CD4-positive, alpha-beta T cell treated with Interleukin-12 subunit alpha and Interleukin-12 subunit beta, for 1 hour (primary cell): ENCODE results near the gene MINDY4.

ENCODE experiments used
- DNase-seq: peaks from one replicate; pipeline ENCODE4 v3.0.0-alpha.2; 2020

The MINDY4 gene

DNA sequence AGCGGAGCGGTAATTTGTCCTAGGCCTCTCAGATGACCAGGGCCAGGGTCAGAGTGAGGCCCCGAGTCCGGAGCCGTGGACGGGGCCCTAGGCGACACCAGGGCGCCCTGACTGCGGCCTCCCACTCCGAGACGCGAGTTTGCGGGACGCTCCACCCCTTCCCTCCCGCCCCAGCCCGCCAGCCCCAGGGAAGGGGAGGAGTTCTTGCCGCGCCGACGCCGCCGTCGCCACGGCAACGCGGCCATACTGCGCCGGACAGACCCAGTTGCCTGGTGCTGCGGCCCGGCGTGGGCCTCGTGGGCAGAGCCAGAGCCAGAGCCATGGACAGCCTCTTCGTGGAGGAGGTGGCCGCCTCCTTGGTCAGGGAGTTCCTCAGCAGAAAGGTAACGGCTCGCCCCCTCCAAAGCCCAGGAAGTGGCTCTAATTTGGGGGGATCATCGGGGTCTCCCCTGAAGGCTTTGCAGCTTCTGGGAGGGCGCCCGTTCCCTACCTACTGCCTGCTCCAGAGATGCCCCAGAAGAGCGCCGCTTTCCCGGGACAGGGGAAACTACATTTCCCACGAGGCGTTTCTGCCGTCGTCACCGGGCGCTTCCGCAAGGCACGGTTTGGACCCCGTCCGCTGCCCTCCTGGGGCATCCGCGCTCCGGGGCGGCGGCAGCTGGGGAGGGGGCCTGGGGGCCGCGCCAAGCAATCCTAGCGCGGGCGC is at the start of gene MINDY4:
TSS of gene MINDY4 (plus strand) at position 244 of the 706 bp plus-strand sequence. CDS start at position 321, 77 bp downstream.
- DNase-seq: peak; percentile 74

DNA sequence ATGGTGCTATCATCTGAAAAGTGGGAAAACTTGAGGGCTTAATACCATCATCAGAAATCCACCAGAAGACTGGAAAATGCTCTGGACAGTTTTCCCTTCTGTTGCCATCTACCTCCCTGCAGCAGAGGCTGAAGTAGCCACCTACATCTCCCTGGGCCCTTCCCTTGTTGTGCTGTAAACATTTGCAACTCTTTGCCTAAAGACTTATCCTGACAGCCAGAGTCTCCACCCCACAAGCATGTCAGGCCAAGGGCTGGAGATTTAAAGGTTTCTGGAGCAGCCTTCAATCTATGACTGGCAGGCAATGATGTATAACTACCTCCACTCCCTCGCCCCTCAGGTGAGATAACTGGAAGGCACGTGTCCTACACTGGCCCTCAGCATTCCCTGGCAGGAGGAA is 49.0 kb upstream of the MINDY4 start:
- no peak for DNase-seq

DNA sequence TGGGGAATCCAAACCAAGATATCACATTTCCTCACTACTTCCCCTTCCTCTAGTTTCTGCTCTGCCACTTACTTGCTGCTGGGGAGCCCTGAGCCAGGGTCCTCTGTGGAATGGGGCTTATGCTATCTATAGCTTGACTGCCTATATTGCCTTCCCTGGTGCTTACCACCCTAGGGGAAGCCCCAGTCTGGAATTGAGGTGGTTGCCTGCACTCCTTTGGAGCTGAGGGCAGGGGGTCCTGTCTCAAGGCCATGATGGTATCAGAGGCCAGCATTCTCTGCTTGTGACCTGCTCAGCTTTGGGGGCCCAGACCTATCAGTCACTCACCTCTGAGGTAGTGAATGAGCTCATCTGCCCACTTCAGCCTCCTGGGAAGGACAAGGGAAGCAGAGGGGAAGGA is 48.5 kb upstream of the MINDY4 start:
- no peak for DNase-seq

DNA sequence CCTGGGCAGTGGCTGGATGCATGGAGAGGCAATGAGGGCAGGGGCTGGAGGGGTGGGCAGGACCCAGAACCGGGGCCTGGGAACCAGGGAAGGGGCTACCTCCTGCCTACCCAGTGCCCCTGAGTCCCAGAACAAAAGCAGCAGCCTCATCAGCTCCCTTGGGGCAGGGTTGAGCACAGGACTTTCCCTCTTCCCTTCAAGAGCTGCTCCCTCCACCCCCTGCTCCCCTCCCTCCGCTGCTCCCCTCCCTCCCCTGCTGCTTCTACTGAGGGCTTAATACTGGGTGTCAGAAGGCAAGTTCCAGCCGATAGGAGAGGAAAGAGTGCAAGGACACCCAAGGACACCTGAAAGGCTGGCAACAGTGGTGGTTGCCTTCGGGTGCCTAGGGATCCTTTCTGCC is 47.4 kb upstream of the MINDY4 start:
- DNase-seq: no peak

DNA sequence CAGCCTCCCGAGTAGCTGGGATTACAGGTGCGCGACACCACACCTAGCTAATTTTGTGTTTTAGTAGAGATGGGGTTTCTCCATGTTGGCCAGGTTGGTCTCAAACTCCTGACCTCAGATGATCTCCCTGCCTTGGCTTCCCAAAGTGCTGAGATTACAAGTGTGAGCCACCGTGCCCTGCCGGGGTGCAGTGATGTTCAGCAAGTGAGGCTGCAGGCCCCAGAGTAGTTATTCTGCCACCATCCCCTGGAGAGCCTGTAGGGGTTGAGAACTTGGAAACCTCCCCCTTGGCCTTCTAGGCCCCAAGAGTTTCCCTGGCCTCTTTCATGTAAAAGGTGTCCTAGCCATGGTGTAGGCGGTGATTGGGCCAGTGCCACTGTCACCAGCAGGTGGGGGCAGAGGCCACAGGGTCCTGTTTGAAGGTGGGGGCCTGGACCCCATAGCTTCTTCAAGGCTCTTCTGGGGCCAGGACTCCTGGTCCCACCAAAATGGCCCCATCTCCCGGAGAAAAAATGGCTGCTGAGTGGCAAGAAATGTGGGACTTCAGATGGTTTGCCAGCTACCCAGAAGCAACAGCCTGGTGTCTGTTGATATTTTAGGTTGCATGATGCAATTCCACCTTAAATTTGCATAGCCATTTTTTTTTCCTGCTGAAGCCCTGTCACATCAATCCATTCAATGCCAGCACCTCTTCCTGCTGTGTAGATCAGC is 44.8 kb upstream of the MINDY4 start:
- DNase-seq: peak; percentile 27

DNA sequence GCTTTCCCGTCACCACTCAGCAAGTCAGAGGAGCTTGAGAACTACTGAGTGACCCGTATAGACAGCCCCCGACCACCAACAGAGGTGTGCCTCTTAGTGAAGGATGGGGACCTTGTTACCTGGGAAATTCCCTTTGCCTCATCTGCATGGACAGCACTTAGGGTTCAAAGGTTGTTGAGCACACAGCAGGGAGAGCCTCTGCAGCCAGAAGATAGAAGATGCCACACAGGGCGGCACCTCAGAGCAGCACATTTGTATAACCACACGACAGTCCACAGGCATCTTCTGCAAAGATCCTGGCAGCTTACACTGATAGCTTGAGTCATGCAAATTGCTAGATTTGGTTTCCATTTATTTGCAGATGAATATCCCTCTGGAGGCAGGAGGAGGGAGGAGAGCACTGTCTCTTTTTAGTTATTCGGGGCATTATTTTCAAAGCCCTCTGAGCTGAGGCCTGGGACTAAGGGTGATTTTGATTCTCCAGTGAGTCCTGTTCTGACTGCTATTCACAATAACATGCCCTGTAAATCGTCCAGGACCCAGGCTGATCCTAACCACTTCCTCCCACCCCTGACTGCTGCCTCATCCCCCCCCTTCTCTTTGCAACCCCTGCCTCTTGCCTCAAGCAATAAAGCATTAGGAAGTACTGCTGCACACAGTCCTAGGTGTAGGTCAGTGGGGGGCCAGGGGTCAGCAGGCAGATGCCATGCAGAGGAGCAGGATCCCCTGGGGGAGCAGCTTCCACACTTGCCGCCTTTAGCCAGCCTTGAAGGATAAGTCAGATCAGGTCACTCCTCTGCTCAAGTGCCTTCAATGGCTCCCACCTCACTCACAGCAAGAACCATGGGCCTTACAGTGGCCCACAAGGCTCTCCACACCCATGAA is 43.9 kb upstream of the MINDY4 start:
- DNase-seq: peak; percentile 65

DNA sequence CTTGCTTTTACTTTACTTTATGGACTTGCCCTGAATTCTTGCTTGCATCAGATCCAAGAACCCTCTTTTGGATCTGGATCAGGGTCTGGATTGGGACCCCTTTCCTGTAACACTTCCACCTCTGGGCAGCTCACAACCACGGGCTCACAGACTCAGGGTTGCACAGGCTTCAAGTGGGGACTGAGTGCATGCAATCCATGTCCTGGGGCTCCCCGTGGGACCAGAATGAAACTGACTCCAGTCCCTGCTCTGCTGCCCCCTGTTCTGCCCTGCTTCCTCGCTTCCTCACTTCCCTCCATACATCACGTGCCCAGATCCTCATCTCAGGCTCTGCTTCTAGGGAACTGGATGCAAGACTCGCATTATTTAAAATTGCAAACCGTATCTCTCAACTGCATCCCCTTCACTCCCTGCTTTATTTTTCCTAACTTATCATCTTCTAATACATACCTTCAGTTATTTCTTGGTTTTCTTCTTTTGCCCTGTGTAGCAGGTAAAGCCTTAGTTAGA is 42.6 kb upstream of the MINDY4 start:
- DNase-seq: no peak

DNA sequence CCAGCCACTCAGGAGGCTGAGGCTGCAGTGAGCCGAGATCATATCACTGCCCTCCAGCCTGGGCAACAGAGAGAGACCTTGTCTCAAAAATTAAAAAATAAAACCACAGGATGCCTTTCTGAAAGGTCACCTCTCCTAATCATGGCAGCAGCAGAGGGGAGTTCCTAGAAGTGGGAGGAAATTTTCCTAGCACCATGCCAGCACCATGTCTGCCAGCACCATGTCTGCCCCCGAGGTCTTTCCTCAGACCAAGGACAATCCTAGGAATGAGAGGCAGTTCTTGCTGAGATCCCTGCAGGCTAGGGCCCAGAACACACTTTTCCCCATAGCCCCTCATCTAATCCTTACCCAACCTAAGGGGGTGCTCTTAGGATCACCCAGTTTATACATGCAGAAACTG is 41.6 kb upstream of the MINDY4 start:
- DNase-seq: no peak

DNA sequence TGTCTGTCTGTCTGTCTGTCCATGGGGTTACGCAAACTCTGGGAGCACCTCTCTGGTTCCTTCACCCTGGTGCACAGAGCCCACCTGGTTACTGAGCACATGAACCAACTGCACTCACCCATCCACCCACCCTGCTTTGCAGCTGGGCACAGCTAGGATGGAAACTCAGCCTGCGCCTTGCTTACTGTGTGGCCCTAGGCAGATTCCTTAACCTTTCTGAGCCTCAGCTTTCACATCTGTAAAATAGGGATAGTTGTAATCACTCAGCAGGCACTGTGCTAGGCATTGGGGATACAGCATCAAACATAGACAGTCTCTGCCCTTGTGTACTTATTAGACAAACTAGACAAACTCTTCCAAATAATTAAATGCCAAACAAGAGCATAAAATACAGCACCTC is 41.1 kb upstream of the MINDY4 start:
- no peak for DNase-seq

DNA sequence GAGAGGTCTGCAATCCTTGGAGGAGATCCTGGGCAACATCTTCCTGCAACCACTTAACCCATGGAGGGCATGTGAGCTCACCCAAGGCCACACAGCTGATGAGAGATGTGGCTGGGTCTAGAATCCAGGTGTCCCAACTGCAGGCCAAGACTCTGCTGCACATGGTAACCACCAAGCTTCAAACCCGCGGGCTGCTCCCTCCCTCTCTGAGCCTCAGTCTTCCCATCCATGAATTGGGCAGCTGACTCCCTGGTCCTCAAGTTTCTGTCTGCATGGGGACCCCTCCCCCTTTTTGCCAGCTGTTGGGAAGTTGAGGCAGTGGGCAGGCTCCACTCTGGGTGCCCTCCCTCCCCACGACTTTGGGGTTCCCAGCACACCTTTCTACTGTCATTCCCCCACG is 40.2 kb upstream of the MINDY4 start:
- DNase-seq: no peak

DNA sequence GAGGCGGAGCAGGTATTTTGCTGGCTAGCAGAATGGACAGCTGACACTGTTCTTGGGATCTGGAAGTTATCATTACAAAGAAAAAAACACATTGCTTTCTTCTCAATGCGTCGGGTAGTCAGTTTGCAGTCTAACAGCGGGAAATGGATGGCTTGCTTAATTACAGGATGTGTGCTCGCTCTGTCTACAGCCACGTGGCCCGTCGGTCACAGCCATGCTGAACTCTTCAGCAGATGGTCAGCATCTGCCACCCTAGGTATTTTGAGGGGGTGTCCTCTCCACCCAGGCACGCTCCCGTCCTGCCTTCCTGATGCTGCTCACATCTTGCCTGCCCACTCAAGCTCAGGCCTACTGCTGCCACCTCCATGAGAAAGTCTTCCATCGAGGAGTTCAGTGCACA is 39.6 kb upstream of the MINDY4 start:
- no peak for DNase-seq

DNA sequence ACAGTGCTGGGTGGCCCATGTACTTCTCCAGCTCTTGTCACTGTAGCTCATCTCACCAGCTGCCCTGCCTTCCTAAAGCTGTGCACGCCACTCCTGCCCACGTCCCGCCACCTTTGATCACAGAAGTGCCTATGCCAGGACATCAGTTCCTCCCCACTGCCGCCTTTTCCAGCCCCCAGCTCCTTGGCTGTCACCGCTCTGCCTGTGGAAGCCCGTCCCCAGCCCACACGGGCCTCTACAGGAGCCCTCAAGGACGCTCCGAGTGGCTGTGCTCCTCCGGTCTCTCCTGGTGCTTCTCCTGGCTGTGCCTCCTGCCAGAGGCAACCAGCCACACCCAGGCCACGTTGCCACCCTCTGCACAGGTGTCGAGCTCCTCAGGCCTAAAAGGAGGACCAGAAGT is 38.6 kb upstream of the MINDY4 start:
- DNase-seq: no peak

DNA sequence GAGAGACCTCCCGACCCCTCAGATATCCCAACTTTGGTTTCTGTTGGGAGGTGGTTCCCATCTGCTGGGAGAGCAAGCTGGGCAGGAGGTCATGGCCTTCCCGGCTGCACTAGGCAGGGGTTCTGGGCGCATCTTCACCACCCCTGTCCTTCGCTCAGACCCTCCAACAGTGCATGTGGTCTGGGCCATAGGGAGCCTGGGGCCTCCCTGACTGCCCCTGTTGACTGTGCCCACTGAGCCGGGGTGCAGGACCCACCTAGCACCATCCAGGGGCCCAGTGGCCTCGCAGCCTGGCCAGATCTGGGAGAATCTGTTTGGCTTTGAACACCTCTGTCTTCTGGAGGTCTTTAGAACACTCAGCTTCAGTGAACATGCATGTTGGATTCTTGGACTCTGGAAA is 38.0 kb upstream of the MINDY4 start:
- DNase-seq: no peak

DNA sequence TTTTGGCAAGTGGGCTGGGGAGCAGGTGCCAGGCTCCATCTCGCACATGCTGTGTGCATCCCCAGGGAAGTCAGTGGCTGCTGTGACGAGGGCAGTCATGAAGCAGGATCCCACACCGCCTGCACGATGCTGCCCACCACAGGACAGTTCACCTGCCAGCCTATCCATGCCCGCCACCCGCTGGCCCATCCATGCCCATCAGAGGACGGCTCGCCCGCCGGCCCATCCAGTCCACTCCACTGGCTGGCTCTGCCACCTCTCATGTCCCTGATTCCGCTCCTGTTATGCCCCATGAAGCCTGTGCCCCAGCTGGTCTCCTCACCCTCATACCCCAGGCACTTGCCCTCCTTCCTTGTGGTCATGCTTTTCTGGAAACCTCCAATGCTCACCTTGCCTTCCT is 37.5 kb upstream of the MINDY4 start:
- no peak for DNase-seq

DNA sequence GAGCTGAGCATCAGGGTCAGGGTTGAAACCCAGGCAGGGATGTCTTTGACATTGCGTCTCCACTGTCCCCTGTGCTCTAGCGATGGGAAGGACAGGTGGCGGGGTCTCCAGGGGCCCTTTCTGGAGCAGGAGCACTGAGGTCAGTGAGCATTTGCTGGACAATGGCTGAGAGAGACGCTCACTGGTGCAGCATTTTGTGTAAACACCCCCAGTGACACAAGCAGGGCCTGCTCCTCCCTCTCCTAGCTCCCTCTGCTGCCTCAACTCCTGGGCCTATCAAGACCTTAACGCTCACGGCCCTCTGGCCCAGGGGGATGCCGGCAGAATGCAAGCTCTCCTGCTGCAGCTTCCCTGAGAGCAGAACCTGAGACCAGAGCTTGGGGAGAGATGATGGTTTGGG is 36.7 kb upstream of the MINDY4 start:
- DNase-seq: no peak

DNA sequence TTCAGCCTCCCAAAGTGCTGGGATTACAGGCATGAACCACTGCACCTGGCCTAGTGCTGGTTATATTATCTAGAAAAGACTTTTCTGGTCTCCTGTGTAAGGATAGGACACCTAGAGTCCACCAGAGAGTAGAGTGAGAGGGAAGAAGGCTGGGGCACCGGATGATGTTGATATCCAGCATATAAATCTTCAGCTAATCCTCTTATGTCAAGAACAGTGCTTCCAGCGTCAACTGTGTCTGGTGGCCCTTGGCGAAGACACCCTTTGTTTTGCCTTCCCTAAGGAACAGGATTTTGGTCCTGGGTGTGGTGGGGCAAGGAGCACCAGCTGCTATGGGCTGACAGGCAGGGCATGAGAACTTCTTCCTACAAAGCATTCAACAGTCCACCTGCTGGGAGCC is 35.6 kb upstream of the MINDY4 start:
- no peak for DNase-seq

DNA sequence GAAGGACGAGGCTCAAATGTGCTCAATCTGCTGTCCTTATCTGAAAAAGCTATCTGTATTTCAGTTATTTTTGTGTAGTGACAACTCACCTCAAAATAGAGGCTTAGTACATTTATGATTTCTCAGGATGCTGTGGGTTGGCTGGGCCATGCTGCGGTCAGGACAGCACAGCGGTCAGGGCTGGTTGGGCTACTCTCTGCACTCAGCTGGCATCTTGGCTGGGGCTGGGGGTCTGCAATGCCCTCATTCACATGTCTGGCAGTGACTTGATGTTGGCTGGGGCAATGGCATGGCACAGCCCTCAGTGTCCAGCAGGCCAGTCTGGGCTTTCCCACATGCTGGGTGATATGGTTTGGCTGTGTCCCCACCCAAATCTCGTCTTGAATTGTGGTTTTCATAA is 34.9 kb upstream of the MINDY4 start:
- no peak for DNase-seq

DNA sequence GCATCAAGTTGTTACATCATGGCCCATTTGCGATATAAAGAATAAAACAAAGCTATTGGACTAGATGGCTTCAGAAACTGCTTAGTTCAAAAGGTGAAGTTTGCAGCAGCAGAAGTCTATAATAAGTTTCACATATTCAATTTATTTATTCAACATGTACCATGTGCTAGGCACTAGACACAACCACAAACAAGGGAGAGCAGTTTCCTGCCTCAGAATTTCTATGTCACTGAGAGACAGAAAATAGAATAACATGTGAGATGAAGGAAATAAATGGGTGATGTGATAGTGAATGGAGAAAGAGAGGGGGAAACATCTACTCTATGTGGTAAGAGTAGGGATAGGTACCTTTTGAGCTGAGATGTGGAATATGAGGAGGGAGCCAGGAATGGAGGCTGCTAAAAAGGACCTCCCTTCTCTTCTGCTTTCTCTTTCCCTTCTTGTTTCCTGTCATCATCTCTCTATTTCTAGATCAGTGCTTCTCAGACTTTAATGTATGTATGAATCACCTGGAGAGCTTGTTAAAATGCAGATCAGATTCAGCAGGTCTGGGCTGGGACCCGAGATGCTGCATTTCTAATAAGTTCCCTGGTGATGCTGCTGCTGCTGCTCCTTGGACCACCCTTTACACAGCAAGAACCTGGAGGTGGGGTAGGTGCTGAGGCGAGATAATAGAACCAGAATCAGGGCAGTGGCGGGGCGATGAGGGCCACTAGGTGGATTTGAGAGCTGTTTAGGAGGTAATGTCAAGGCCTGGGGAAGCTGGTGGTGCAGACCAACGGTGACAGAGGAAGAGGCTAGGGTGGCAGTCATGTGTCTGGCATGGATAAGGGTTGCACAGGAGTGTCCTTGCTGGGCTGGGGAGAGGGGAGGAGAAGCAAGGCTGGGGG is 32.9 kb upstream of the MINDY4 start:
- DNase-seq: peak; percentile 13

DNA sequence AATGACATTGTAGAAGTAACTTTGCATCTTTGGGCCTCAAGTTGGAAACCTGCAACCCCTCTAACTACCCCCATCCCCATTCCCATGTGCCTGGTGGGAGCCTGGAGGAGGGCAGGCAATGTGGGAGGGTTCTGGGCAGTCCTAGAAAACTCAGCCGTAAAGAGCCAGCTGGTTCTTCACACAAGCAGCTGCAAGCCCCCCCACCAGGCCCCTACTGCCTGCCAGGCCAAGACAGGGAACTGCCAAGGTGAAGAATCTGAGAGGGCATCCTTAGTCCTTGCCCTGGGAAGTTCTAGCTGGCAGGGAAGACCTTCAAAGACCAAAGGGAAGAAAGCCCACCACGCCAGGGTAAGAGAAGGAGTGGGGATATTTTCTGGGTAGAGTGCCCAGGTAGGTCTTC is 31.5 kb upstream of the MINDY4 start:
- DNase-seq: no peak

DNA sequence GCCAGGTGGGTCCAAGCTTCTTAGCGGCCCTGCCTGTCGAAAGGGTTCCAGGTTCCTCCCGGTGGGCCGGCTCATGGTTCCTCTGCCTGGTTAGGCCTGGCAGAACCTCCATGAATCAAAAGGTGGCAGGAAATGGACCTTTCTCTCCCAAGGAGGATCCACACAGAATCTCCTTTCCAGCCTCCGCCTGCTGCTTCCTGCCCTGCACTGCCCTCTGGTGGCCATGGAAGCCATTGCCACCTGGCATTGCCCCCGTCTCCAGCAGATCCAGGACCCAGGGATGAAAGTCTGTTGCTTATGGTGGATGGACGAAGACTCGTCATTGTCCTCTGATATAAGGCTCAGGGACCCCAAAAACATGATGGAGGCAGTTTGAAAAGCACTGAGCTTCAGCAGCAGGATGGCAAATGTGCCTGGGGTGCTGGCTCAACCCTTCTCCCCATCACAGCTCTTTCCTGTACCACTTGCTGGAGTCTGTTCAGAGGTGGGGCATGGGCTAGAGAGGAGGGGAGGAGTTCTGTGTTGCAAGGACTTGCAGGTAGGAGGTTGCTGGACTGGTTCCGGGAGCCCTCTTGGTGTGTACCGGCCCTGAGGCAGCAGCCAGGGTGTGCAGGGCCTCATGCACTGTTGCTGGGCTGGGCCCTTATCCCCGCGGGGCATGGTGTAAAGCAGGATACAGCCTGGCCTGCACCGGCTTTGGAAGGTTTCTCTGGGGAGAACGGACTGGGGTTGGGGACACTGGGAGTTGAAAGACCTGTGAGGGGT is 30.6 kb upstream of the MINDY4 start:
- DNase-seq: peak; percentile 77

DNA sequence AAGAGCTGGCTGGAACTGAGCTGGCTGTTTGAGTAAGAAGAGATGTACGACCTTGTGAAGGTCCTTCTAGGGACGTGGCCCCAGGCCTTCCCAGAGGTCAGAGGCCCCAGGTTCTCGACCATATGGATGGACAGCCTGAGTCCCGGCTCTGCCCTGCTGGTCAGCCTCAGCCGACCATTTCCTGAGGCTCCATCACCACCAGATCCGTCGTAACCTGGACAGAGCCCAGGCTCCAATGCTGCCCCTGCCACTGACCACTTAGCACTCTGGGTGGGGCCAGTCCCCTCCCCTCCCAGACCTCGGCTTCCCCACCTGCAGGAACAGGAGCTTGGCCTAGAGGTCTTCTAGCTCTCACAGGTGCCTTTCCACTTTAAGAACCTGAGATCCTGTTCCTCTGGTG is 29.9 kb upstream of the MINDY4 start:
- no peak for DNase-seq
